DMS53 treated with DMSO at 0.1 percent for 48 hours (cell line): ENCODE results near the gene DAB2IP.

Experiments used
- DNase-seq: peaks from one replicate; lab custom pipeline; 2025; ENCODE audit not compliant: unreplicated experiment; lab: John Stamatoyannopoulos, UW

Gene DAB2IP

DNA sequence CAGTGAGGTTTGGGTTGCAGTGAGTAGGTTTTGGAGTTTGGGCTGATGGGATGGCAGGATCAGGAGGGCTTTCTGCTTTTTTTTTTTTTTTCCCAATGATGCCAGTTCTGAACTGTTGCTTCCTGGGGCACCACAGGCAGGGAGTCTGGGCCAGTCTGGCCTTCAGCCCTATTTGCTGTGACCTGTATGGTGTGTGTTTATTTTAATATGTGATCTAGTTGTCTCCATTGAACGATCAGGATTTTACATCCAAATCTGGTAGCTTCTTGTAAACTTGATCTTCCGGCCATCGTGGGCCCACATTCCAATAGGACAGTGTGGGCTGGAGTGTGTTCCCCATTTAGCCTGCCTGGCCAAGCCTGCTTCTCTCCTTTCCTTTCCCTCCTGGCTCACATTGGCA lies 25.8 kb upstream of the DAB2IP start:
- DNase-seq = no peak

DNA sequence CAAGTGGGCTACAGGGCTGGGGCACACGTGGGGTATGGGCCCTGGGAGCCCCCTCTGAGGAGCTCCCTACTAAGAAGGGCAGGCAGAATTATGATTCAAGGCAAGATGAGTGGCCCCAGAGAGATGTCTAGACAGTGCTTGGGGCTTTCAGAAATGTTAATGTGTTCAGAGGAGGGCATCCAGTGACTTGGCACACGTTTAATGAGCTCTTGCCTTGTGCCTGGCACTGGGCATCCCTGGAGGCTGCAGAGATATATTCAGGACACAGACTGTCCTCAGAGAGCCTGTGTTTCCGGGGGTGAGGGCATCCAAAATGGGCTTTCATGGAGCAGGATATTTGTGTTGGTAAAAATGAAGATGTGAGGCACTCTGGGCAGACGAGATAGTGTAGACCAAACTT lies 25.4 kb upstream of the DAB2IP start:
- DNase-seq = no peak

DNA sequence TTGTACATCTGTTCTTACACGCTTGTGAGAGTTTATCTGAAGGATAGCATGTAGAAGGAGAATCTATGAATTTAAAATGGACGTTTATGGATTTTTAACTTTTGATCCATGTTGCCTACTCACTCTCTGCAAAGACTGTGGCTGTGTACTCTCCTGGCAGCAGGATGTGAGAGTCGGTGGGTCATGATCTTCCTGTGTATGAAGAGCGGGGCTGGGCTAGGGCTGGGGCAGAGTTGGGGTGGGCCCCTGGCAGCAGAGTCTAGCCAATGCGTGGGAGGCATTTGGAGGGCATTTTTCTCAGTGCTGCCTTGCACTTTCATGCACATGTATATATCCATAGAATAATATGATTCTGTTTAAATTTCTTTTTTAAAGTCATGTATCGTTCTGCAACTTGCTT lies 24.0 kb upstream of the DAB2IP start:
- no peak for DNase-seq

DNA sequence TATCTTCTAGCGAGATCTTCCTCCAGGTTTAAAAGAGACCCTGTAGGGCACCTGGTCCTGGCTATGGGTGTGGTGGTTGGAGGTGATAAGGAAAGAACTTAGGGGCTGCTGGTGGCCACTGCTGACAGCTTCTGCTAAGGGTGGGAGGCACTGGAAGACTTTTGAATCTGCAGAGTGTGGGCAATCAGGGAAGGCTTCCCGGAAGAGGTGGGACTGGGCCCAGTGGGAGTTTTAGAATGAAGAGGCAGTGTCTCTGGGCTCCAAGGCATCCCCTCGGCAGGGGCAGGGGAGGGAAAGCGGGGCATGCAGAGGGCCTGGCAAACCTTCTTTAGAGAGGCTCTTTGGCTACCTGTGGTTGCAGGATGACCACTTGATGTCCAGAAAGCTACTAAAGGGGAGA lies 23.0 kb upstream of the DAB2IP start:
- no peak for DNase-seq

DNA sequence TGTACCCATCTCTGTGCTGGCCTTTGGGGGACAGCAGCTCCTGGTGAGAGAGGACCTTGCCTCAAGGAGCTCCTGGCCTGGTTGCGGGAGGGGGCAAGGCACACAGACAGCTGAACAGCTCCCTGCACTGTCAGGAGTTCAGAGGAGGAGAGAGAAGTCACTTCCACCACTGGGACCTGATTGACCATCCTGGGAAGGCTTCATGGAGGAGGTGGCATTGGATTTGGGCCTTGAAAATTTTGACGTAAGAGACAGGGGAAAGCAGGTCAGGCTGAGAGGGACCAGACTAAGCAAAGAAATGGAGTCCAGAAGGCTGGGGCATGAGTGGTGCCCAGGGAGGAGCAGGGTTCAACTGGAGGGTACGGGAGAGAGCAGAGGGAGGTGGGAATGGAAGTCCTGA lies 20.3 kb upstream of the DAB2IP start:
- DNase-seq = no peak

DNA sequence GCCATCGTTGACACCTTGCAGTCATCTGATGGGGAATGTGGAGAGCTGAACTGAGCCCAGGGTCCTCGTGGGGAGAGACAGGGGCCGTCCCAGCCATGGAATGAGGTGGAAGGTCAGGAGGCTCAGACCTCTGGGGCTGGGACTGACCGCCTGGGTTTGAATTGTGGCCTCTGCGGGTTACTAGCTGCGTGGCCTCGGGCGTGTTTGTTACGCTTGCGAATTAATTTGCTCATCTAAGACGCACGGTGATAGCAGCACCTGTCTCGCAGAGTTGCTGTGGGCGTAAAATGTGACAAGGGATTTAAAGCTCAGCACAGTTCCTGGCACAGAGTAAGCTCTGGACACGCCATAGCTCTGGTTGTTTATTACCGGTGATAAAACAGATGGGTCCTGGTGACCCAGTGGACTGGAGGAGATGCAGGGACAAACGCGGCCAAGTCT lies 19.4 kb upstream of the DAB2IP start:
- no peak for DNase-seq

DNA sequence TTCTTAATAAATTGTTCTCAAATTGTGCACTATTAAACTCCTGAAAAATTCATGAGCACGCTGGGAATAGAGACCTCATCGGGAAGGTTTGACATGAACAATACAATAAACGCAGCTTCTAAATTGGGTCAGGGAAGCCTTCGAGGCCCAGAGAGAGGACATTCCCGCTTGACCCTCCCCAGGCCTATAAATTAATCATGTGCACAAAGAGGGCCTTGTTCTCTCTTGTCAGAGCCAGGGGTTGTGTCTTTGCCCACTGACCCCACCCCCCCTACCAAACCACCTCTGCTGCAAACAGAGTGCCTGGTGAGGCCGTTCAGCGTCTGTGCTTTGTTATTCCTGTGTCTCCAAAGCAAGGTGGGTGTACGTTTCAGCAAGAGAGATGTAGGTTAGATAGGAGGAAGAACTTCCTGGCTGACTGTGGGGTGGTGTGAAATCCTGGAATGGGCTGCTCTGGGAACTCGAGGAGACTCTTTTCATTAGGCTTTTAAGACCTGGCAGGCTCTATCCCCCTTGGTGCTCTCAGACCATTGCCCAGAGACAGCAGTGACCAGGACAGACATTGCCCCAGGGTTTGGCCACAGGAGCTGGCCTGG lies 18.2 kb upstream of the DAB2IP start:
- no peak for DNase-seq

DNA sequence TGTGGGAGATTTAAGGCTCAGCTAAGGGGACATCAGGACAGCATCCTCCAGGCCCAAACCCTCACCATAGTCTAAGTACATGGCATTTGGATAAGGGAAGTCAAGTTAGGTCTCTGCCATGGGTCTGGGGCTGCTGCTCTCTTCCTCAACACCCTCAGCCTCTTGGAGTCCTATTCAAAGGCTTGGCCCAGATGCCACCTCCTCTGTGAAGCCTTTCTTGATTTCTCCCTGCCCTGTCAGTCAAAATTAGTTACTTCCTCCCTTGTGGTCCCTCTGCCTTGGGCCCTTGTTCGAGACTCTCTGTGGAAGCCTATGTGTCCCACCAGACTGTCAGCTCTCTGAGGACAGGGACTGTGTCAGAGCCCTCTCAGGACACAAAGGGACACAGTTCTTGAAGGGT lies 17.7 kb upstream of the DAB2IP start:
- DNase-seq = no peak

DNA sequence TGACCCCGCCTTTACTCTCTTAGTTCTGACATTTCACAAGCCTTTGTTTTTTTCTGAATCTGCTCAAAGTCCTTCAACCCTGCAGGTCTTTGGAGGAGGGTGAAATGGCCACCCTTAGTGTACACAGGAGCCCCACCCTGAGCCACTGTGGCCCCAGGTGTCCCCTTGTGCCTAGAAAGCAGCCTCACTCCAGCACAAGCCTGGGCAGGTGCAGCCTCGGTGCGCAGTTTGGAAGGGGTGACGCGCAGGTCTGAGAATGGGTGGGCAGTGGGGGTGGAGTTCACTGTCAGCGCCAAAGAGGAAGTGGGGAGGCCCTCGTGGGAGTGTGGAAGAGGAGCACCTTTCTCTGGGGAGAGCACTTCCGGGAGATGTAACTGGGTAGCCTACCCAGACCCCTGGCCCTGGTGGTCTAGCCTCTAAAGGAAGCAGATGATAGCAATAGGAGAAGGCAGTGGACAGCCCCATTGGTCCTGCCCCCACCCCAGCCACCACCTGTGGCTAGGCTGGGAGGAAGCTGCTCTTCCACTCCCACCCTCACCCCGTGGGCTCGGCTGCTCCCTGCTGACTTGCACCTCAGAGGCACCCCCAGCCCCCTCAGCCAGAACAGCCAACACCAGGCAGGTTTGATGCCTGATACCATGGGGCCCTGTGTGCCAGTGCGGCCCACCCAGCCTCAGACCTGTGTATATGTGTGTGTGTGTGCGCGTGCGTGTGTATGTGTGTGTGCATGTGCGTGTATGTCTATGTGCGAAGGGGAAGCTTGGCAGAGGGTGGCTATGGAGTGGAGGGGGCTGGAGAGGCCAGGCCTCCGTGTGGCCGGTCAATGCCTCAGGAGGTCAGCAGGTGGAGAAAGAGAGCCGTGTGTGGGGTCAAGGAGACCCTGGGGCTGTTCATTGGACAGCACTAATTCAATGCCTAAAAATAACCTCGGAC lies 16.8 kb upstream of the DAB2IP start:
- no peak for DNase-seq

DNA sequence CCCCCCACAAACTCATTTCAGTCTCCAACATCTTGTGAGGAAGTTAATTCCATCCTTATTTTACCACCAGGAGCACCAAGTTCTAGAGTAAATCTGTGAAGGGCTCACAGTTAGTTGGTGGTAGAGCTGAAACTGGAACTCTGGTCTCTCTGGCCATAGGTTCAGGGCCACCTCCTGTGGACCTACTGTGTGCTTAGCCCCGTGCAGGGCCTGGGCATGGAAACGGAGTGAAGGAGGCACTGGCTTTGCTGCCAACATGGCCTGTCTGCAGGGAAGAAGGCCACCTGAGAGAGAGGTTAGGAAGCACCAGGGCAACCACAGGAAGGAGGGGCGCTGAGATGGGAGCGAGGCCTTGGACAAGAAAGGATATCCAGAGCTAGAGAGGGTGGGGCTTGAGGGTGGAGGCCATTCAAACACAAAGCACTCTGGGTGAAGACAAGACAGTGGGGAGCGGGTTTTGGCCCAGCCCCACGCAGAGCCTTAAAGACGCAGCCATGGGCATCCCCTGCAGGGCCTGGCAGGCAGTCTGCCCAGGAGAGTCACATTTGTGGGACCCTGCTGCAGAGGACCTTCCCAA lies 16.0 kb upstream of the DAB2IP start:
- DNase-seq = no peak

DNA sequence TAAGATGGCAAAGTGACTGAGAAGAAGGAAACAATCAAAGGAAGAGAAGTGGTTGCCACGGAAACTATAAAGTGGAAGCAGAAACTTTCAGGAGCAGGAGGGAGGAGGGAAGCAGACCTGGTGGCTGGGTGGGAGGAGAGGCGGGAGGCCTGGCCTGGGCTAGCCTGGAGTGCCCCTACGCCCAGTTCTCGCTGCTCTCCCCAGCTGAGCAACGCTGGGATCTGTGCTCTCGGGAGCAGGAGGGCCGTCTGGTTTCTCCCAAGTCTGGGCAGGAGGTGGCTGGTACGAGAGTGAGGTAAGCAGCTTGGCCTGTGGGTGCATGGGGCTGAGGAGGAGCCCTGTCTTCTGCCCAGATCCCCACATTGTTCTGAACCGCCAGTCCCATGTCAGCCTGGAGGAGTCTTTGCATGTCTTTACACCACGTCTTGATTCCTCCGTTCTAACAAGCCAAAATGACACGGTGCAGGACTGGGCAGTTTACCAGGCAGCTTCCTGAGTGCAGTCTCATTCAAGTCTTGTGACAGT lies 15.0 kb upstream of the DAB2IP start:
- no peak for DNase-seq

DNA sequence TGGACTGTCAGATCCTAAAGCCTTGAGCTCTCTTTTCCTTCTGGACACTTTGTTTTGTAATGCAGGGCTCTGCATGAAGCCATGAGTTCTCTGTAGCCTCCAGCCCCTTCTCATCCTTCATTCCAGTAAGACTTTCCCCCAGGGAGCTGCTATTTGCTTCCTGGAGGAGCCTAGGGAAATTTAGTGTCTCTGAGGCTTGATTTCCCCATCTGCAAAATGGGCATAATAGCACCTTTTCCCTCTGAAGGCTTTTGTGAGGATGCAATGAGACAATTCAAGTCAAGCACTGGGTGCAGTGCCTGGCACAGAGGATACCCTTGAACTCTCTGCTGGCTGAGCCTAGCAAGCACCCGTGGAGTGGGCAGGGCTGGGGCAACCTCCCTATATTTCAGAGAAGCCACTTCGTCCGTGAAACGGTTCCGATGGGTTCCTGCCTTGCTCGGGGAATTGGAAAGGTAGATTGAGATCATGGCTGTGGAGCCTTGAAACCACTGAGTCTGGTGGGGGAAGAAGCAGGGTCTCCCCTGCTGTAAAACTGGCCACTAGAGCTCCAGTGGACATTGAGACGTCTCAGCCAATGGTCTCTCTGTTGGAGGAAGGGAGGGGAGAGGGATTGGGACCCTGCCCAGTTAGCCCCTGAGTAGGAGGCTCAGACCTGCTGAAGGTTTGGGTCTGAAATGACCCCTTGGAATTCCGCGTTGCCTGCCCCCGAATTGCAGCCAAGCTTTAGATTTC lies 14.3 kb upstream of the DAB2IP start:
- DNase-seq = no peak

DNA sequence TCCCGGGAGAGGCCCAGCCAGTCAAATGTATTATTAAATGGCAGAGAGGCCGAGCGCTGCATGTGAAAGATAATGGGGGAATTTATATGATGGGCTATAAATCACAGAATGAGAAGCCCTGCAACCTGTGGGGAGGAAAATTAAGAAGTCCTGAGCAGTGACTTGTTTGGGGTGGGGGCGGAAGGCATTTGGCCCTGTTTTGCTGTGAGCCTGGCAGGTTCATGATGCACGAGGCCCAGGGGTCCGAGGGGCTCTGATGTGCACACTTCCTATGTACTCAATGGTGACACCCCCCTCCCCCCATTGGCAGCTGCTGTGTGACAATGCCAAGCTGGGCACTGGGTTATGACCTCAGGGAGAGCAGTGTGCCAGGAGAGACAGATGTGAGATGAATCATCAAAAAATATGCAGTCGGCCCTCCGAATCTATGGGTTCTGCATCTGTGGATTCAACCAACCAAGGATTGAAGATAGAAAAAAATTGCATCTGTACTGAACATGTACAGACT lies 13.7 kb upstream of the DAB2IP start:
- peak; percentile 10 for DNase-seq

DNA sequence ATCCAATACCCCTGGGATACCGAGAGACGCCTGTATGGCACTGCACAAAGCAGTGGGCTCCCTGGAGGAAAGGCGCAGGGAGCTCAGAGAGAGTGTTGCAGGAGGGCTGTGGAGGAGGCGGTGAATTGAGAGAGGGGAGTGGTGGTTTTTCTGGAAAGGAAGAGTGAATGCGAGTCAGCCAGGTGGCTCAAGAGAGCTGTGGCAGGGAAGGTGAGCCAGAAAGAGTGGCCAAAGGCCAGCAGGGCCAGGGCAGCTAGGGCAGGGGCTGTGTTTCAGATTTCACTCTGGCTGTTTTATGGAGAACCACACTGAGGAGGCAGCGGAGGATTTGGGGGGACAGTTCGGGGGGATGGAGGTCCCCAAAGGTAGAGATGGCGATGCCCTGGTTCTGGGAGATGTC lies 13.0 kb upstream of the DAB2IP start:
- DNase-seq = no peak

DNA sequence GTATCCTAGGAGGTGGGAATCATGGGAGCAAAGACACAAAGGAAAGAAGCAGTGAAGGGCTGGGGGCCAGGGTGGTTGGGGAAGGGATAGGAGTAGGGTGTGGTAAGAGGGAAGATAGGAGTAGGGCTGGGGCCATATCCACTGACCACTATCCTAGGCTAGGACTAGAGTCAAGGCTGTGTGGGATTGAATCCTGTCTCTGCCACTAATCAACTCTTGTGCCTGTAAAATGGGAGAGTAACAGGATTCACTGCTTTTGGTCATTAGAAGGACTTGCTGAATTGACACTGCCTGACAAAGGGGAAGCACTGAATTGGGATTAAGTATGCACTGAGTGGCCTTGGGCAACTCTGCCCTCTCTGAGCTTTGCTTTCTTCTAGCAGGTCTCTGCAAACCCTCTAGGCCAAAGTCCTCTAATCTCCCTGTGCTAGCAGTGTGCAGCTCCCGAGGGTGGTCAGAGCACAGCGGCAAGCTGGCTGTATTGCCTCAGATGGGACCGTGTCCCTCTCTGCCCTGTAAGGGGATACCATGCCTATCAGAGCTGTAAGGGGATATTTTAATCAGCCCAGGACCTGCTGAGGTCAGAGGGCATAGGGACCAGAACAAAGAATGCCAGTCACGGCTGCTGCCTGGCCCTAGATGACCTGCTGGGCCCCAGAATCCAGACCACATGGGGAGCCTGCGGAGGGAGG lies 12.4 kb upstream of the DAB2IP start:
- DNase-seq = no peak

DNA sequence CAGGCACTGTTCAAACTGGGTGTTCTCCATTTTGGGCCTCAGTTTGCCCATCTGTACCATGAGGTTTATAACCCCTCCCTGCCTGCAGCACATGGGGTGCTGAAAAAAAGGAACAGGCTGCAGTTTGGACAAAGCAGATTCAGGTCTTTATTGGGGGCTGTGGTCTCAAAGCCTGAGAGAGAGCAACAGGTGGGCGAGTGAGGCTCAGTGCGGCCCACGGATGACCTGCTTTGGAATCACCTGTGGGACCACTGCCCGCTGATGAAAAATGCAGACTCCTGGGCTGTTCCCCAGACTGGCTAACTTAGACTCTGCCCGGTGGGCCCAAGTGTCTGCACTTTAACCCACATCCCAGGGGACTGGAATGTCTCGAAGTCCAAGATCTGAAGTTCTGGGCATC lies 11.8 kb upstream of the DAB2IP start:
- DNase-seq = no peak

DNA sequence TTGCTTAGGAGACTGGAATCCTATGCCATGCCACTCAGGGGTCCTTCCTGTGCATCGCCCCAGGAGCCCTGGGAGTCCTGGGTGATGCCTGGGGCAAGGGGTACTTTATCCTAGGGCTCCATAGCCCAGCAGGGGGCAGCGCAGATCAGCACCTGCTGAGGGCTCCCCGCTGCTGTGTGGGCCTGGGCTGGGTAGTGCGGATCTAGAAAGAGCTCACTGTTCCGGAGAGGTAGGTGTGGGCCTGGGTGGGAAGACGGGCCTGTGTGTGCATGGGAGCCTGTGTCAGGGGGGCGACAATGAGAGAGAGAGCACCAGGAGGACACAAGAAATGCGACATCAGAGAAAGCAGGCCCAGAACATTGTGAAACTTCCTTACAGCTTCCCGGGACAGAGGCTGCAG lies 11.4 kb upstream of the DAB2IP start:
- DNase-seq = no peak

DNA sequence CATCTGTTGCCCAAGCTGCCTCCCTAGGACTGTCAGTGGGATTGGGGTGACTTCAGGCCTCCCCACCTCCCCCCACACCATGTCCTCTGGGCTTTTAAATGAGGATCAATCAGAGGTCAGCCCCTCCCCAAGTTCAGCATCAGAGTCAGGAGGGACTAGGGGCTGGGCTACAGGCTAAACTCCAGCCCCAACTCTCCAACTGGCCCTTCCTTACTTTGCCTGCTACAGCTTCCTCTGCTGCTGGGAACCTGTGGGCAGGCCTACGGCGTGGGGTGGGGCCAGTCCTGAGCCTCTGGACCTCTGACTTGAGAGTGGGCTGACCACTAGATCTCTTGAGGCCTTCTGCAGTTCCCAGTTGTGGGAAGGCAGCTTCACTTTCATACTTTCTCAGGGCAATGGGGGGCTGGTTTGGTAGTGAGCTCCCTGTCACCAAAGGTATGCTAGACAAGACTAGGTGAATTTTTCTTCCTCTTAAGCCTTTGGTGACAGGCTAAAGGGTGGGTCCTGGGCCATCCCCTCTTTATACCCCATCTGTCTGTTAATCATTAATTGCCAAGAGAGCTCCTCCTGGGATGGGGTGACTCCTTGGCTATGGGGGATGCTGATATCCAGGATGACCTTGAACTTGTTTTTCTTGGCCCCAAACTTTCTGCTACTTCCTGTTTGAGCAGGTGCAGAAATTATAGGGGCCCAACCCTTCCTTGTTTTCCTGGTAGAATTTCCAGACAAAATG lies 10.8 kb upstream of the DAB2IP start:
- no peak for DNase-seq

DNA sequence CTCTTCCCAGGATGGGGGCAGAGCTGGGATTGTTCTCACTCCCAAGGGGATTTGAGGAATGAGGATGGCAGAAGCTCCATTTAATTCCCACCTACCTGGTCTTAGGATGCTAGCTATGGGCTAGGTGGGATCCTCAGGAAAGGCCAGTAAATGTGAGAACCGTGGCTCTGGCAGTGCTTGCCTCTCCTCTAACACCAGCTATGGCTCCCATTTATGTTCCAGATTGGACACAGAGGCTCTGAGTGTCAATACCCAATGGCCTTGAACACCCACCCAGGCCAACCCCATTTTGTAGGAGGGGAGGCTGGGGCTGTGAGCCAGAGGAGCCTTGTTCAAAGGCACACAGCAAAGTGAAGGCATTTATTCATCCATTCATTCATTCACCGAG lies 10.2 kb upstream of the DAB2IP start:
- no peak for DNase-seq

DNA sequence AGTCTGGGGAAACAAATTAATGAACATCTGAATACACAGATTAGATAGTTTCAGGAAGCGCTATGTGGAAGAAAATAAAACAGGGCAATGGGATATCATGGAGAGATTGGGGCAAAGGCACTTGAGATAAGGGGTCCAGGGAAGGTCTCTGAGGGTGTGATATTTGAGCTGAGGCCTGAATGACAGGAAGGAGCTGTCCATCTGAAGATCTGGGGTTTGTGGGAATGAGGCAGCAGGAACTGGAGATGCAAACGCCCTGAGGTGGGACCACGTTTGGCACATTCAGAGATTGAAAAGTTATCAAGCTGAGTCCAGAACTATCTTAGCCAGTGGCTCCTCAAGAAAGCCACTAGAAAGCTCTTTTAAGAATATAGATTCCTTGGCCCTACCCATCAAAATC lies 8.7 kb upstream of the DAB2IP start:
- DNase-seq = no peak
